GM19035 (cell line): Measurements from ENCODE around the gene TNFRSF13B.
"Not testable (repeated sequence)": the region's sequence is repeated elsewhere in the genome, so short reads cannot be mapped to it uniquely, and the experiment has no call there.

Source experiments
- ATAC-seq: cut with Tn5 transposase; IDR thresholded peaks from one replicate; pipeline ENCODE4 v1.9.1; 2021; ENCODE audit not compliant: unreplicated experiment

Gene TNFRSF13B

DNA sequence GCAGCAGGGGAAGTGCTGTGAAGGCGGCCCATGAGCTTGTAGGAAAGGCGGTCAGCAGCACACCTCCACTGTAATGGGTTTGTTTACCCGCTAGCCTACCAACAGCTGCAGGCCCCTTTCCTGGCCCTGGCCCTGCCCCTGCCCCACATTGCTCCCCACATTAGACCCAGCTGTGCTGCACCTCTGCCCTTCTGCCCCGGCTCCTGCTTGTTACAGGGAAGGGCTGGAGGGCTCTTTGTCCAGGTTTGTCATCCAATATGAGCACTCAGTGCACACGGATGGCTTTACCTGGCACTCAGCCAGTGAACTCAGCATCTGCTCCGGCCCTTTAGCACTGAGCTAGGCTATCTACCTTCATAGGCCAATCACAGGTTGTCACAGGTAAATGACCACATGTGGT, 36.0 kb upstream of the TNFRSF13B start:
- not testable (repeated sequence) for ATAC-seq

DNA sequence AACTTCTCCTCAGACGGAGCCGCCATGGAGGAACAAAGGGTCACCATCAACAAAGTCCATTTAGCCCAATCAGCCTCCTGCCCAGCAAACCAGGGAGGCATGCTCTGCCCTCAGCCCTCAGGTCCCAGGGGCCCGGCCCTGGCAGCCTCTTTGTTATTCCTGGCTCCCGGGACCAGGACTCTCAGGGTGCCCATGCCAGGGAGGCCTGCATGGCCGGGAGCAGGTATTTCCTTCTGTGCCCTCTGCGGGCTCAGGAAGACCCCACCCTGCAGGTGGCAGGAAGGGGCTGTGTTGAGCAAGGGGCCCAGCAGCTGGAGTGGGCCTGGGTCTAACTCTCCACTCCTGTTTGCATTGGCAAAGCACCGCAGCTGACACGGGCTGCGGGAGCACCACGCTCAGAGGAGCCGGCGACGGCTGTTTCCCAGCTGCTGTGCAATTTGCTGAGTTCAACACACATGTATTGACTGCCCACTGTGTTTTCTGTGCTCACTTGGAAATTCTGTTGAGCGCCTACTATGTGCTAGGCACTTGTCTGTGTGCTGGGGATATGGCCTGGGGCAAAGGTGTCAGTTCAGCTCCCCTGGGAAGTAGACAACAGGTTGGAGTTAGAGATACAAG, 33.2 kb upstream of the TNFRSF13B start:
- ATAC-seq, result not testable (repeated sequence)

DNA sequence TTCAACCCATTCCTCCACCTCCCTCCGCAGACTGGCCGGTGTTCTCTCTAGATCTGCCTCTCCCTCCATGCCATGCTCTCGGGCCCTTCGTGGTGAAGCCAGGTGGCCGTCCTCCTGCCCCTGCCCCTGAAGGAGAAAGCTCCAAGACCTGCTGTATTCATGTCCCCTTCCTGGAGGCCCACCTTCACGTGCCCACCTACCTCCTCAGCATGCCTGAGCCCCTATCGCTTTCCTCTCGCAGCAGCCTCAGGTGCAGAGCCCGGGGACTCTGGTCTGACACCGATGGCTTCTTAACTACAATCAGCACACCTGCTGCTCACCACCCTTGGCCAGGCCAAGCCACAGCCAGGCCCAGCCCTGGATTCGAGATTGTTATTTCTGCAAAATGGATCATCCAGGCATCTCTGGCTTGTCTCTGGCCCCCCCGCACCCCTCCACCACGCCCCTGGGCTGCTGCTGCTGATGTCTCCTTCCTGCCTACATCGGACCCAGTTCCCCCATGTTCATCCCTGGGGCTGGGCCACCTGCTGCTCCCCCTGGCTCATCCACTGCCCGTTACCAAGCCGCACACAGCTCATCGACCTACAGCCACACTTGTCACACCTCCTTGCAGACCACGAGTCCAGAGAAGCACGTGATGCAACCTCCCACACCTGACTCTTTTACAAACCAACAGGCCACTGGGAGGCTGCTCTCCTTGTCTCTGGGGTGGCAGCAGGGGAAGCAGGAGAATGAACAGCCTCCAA, 32.5 kb upstream of the TNFRSF13B start:
- no peak for ATAC-seq

DNA sequence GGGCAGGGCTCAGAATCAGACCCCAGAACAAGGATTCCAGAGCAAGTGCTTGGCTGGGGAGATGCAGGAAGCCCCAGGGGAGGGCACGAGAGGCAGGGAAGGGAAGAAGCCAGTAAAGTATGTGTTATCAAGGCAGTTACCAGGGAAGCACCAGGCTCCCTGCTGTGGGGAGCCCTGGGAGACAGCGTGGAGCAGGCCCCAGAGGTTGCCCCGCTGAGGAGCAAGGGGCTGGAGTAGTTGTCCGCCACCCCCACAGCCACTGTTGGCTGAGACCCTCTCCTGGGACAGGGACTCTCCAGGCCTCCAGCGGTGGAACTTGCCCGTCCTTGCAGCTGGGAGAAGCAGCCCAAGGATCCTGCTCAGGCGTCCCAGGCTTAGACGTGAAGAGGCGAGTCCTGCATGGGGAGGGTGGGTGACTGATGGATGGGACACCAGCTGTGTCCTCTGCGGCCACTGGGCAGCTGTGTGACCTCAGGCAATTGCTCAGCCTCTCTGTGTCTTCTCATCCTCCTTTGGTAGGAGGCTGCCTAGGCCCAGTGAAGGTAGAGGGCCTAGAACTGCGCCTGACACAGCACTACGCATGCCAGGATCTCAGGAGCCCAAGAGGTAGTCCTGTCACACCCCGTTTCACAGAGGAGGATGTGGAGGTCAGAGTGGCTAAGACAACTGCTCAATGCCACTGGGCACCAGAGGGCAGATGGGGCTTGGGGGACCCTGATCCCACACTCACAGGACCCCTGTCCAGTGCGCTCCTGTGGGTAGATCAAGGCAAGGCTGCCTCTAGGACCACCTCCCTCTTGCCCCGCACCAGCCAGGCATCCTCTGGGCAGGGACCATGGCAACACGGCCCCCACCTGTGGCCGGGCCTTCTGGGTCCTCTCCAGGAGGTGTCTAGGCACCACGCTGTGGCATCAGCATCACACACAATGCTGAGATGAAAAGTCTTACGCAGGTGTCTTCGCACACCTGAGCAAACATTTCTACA, 31.1 kb upstream of the TNFRSF13B start:
- not testable (repeated sequence) for ATAC-seq

DNA sequence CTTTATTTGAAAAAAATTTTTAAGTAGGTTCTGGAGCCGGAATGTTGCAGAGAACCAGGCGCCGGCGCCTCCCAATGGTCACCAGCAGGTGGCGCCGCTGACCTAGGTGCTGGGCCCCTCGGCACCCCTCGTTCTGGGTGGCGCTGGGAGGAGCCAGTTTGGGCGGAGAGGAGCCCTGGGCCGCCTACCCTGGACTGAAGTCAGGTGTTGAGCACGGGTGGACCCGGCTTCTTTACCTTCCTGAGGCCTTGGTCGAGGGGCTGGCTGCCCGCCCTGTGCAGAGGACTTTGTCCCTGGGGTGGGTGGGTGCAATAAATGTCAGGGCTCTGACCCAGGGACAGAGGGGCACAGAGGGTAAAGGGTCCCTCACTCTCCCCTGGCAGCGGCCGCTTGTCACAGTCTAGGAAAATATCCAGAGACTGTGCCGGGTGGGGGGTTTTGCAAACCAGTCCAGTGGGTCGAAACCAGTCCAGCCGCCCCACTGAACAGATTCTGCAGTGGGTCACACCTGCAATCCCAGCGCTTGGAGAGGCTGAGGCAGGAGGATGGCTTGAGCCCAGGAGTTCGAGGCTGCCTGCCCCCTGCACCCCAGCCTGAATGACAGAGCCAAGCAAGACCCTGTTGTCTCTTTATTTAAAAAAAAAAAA, 30.1 kb upstream of the TNFRSF13B start:
- ATAC-seq, result no peak

DNA sequence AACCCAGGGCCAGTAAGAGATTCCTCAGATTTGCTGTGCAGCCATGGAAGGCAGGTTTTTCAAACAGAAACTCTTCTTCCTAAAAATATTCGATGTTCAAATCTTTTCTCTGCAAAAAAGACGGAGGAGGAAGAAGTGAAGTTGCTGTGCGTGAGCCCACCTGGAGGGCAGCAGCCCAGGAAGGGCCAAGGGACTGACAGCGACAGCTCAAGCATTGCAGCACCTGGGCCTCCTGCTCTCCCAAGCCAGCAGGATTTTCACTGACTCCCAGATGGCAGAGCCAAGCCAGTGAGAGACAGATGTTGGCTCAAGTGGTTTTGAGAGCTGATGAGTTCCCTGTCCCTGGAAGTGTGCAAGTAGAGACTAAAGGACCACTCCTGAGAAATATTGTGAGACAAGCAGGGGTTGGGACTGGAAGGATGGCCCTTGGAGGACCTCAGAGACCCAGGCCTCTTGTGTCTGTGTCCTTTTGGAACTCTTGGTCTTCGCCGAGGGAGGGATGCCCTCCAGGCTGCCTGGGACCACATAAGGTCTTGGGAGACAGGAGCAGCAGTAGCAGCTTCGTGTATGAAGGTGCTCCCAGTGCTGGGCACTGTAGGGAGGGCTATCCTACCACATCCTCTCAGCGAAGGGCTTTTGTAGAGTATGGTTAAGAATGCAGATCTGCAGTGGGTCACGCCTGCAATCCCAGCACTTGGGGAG, 29.3 kb upstream of the TNFRSF13B start:
- ATAC-seq, result no peak

DNA sequence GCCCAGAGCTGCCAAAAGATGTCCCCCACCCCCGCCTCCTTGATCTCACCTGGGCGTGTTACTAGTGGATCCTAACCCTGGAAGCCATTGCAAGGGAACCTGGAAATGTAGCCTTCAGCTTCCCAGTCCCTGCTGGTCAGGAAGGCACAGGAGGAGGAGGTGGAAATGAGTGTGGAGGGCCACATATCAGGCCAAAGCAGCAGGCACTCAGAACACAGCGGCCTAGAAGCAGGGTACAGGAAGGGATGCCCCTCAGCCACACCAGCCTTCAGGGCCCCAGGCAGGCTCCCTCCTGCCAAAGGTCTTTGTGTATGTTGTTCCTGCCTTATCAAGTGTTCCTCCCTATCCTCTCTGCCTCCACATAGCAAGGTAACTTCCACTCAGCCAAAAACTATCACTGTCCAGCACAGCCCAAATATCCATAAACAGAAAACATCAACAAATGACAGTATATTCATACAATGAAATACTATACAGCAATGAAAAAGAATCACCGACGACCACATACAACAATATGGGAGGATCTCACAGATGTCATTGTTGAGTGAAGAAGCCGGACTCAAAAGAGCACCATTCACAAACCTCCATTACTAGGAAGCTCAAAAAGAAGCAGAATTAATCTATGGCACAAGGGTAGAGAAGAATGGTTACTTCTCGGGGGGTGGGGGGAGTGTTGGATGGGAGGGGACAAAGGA, 28.2 kb upstream of the TNFRSF13B start:
- no peak for ATAC-seq

DNA sequence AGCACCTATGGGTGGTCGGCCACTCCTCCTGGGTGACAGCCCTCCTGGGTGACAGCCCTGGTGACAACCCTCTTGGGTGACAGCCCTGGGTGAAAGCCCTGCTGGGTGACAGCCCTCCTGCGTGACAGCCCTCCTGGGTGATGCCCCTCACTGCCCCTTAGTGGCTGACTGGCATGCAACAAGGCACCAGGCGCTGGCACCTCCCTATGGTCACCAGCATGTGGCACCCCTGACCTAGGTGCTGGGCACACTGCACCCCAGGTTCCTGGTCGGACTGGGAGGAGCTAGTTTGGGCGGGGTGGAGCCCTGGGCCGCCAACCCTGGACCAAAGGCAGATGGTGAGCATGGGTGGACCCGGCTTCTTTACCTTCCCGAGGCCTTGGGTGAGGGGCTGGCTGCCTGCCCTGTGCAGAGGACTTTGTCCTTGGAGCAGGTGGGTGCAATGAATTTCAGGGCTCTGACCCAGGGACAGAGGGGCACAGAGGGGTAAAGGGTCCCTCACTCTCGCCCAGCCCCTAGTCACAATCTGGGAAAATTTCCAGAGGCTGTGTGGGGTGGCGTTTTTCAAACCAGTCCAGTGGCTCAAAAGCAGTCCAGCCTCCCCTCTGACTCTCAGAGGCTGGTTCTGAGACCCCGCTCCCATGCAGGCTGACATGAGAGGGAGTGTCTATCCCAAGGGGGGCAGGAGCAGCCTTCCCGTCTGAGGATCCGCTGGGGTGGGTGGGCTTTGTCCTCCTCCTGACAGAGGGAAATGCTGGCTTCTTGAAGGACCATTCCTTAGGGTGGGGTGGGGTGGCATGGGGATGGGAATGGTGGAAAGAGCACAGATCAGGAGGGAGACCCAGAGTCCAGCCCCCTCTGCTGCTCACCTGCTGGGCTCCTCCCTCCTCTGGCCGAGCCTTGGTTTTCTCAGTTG, 25.9 kb upstream of the TNFRSF13B start:
- peak; percentile 84 for ATAC-seq

DNA sequence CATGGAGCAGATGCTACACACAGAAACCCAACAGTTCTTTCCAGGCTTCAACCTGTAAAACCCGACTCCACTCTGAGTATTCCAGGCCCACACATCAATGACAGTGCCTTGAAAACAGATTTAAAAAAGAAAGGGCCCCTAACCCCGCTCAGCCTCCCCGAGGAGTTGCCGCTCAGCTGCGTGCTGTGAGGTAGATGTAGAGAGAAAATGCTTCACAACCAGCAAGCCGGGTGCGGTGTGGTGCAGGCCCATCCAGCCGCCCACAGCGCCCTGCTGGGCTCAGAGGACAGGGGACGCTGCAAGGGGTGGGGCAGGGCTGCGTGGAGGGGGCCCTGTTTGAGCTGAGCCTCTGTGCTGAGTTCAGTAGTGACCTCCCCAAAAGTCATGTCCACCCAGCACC, 24.8 kb upstream of the TNFRSF13B start:
- ATAC-seq, result not testable (repeated sequence)

DNA sequence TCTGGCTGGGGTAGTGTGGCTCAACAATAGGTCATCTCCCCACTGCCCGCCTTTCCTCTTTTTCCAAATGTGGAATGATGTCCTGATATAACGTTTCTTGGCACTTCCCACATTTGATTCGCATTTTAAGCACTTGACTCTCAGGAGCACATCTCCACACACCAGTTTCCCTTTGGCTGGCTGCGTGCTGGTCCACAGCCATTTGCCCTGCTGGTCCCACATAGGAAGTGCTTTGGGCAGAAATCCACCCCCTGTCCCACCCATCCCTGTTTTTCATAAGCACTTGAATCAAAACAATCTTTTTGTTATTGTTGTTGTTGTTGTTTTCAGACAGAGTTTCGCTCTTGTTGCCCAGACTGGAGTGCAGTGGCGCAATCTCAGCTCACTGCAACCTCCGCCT, 24.0 kb upstream of the TNFRSF13B start:
- no peak for ATAC-seq

DNA sequence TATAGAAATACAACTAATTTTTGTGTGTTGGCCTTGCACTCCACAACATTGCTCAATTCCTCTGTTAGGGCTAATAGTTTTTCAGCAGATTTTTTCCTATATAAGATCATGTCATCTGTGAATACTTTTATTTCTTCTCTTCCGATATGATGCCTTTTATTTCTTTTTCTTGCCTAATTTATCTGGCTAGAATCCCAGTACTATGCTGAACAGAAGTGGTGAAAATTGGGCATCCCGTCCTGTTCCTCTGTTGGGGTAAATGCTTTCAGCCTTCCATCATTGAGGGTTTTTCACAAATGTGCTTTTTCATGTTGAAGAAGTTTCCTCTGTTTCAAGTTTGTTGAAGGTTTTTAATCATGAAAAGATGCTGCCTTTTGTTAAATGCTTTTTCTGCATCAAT, 22.7 kb upstream of the TNFRSF13B start:
- no peak for ATAC-seq

DNA sequence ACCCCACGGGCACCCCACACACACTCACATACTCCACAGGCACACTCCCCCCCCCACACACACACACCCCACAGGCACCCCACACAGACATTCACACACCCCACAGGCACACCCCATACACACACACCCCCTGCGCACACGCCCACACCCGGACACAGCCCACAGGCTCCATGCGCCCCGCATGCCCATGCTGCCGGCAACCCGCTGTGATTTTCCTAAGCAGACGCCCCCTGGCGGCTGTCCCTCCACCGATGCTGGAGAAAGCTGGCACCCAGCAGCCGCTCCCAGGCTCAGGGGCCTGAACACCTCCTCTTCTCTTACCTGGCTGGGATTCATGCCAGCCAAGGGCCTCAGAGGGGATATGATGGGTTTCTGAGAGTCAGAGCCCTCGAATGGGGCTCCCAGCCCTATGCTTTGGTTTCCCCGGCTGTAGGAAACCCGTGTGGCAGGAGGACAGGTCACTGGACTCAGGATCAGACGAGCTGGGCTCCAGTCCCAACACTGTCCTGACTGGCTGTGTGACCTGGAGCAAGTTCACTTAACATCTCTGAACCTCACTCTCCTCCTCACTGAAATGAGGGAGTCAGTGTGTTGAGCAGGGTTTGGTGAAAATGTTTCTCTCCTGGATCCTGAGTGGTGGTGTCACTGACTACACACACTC, 19.6 kb upstream of the TNFRSF13B start:
- no peak for ATAC-seq

DNA sequence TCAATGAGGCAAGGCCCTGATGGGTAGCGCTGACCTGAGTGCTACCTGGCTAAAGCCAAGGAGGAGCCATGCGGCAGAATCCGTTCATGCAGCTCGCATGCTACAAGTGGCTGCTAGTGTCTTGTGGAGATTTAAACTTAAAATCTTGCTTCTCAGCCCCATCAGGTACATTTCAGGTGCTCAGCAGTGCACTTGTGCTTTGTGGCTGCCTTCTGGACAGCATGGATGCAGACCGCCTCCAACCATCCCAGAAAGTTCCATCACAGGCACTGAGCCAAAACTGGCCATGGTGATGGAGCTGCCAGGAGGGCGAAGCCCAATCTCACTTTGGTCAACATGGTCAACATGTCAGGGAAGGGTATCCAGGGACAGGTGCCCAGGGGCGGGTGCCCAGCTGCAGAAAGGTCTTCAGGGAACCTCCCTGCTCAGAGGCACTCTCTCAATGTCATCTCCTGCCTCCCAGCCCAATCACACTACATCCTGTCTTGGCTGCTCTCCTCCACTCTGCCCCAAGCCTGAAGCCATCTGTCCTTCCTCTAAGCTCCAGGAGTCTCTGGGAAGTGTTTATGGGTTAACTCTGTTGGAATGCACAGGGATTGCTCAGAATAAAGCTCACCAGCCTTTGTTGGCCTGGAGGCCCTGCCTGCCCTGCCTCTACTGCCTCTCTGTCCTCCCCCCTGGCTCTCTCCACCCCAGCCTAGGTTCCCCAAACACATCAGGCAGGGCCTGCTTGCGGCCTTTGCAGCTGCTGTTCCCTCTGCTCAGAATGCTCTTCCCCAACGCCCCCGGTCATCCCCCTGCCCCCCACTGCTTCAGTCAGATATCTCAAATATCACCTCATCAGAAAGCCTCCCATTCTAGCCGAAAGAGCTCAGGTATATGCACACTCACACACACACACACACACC, 18.3 kb upstream of the TNFRSF13B start:
- no peak for ATAC-seq

DNA sequence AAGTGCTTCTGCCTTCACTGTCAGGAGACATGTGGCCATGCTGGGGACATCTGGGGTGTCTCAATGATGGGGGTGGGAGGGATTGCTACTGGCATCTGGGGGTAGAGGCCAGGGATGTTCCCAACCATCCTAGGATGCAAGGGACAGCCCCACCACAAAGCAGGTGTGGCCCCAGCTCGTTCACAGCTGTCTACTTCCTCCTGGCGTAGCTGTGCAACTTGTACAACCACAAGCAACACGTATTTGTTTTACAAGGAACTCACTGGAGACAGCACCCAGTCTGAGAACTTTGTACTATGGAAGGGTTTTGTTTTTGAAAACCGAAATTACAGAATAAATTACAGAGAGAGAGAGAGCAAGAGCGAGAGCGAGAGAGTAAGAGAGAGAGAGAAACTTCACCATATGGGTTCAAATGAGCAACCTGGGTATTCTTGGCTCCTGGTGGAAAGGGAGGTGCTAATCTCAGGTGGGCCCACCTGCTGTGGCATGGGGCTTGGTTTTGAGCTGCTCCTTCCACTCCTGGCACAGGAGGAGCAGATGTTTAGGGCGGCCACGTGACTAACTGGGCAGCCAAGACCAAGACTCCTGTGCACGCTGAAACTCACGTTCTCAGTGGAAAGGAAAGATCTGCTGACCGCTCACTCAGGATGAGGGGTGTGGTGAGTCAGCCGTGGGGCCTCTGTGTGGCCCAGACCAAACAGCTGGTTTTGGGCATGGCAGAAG, 17.5 kb upstream of the TNFRSF13B start:
- peak; percentile 36 for ATAC-seq

DNA sequence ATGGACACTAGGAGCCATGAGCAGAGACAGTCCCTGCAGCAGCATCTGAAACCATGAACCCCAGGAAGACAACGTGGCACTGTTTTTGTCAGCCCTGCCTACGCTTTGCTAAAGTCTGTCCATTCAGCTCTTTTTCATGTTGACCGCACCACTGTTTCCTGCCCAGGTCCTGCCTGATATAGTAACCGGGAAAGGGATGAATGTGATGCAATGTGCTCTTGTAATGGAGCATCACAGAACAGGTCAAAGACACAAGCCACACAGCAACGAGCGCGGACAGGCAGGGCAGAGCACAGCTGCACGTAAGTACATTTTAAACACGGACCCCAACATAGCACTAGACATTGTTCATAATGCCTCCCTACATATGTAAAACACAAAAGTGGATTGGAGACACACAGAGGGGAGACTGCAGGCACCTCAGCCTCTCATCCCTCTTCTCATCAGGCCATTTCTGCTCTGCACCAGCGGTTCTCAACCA, 16.9 kb upstream of the TNFRSF13B start:
- ATAC-seq, result peak; percentile 13

DNA sequence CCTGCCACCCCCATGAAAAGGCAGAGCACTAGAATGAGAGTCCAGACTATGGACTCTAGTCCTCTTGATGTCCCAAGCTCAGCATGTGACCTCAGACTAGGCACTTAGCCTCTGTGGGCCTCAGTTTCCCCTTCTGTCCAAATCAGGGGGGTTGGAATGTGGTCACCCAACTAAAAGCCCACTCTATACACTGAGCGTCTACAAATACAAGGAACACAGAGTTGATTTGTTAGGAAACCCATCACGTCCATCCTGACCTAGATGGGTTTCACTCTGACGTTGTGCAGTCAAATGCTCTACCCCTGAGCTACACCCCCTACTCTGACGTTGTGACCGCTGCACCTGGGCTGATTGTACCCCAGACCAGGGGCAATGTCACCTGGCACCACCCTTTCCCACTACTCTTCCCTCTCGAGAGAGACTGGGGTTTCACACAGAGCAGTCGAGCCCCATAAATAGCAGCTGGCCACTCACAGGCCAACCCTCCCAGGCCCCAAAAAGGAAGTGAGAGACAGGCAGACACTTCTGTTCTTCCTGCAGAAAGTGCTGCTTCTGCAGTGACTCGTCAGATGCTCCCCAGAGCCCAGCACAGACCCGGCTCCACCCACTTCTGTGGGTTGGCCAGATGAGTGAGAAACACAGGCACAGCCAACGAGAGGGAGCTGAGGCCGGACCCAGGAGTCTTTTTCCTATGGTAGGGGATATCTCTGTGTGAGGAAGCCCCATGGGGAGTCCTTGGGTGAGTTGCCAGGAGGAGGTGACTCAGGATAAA, 16.1 kb upstream of the TNFRSF13B start:
- peak; percentile 63 for ATAC-seq
